Mesenteric fat pad (tissue), 1 donor: ENCODE results near the gene MYCBP2. TPM values are rescaled to one million over a fixed set of nuclear protein-coding genes. Genes with fewer than 3 reads are reported as not detected.
"Not testable (repeated sequence)": the region's sequence is repeated elsewhere in the genome, so short reads cannot be mapped to it uniquely, and the experiment has no call there.

ENCODE experiments used
- DNase-seq: peaks from one replicate; pipeline ENCODE4 v3.0.0-alpha.2; 2020; ENCODE audit warnings: low spot score
- long read RNA-seq: library from polyadenylated mRNA; unstranded; transcript quantifications from one replicate; pipeline ENCODE4 v2.0.0, GENCODE V29; 2020
- total RNA-seq: library from RNA; stranded (reverse); fragmentation: NEBNext Ultra II Directional; extraction: Animal tissue kit (Norgen Biotek cat#: 25700); gene quantifications from one replicate; pipeline ENCODE4 v1.2.1, GENCODE V29; 2021
- donor health status: DM: yes; HTN: yes; CAD: no.

Gene MYCBP2
- total RNA-seq = 238 TPM
- long read RNA-seq, partial matches to known transcripts = 58 of 85 reads
- long read RNA-seq, other reads (novel, unspliced or antisense) = 27 of 85 reads

GRCh38 chr13:77326905-77327604 is at the start of gene MYCBP2:
TSS of gene MYCBP2 (minus strand) at chr13:77327094. CDS start at chr13:77326775, 319 bp downstream.
- DNase-seq = peak; percentile 98

- DNase-seq = no peak
Observed at GRCh38 chr13:77375560-77376108, 48.7 kb upstream of the MYCBP2 start.

- no peak for DNase-seq
Observed at GRCh38 chr13:77374786-77375185, 47.9 kb upstream of the MYCBP2 start.

GRCh38 chr13:77374339-77374738 is 47.4 kb upstream of the MYCBP2 start:
- no peak for DNase-seq

GRCh38 chr13:77373502-77373901 is 46.6 kb upstream of the MYCBP2 start:
- DNase-seq = no peak

GRCh38 chr13:77372275-77372674 is 45.4 kb upstream of the MYCBP2 start:
- DNase-seq = no peak

- no peak for DNase-seq
Observed at GRCh38 chr13:77370888-77371287, 44.0 kb upstream of the MYCBP2 start.

GRCh38 chr13:77362166-77362565 is 35.3 kb upstream of the MYCBP2 start:
- DNase-seq = no peak

- DNase-seq = no peak
Observed at GRCh38 chr13:77360032-77360685, 33.3 kb upstream of the MYCBP2 start.

GRCh38 chr13:77359171-77359570 is 32.3 kb upstream of the MYCBP2 start:
- DNase-seq = no peak

GRCh38 chr13:77358001-77358400 is 31.1 kb upstream of the MYCBP2 start:
- no peak for DNase-seq

GRCh38 chr13:77356155-77356554 is 29.3 kb upstream of the MYCBP2 start:
- DNase-seq = no peak

- DNase-seq = no peak
Observed at GRCh38 chr13:77353995-77354394, 27.1 kb upstream of the MYCBP2 start.

GRCh38 chr13:77351315-77351714 is 24.4 kb upstream of the MYCBP2 start:
- no peak for DNase-seq

- DNase-seq = no peak
Observed at GRCh38 chr13:77350811-77351210, 23.9 kb upstream of the MYCBP2 start.

GRCh38 chr13:77349365-77349764 is 22.5 kb upstream of the MYCBP2 start:
- no peak for DNase-seq

- DNase-seq = not testable (repeated sequence)
Observed at GRCh38 chr13:77347351-77347750, 20.5 kb upstream of the MYCBP2 start.

GRCh38 chr13:77345150-77345780 is 18.4 kb upstream of the MYCBP2 start:
- no peak for DNase-seq

- no peak for DNase-seq
Observed at GRCh38 chr13:77343841-77344240, 16.9 kb upstream of the MYCBP2 start.

GRCh38 chr13:77339408-77339807 is 12.5 kb upstream of the MYCBP2 start:
- no peak for DNase-seq

- no peak for DNase-seq
Observed at GRCh38 chr13:77338961-77339401, 12.1 kb upstream of the MYCBP2 start.

GRCh38 chr13:77338329-77338728 is 11.4 kb upstream of the MYCBP2 start:
- no peak for DNase-seq
